ENCODE results near the gene OSBP2.
"Not testable (repeated sequence)": the region's sequence is repeated elsewhere in the genome, so short reads cannot be mapped to it uniquely, and the experiment has no call there.

Gene OSBP2

GRCh38 chr22:30702856-30703255 lies 8.2 kb downstream of the OSBP2 start:
- peaks cover 38% of the 10 kb centered on the region for H3K4me1 ChIP-seq (ENCODE audit: control insufficient read depth, insufficient read depth, low read length)
- DNase-seq (ENCODE audit: low read depth) = peak; percentile 11
- H3K9me3 ChIP-seq (ENCODE audit: control insufficient read depth, low read length) = no peaks in the 10 kb centered on the region
- H3K4me3 ChIP-seq (ENCODE audit: low read length) = no peak overlapping the region
- H3K9ac ChIP-seq (ENCODE audit: low read length) = no peak overlapping the region
- H3K36me3 ChIP-seq (ENCODE audit: control insufficient read depth, insufficient read depth, low read length, severe bottlenecking) = no peaks in the 10 kb centered on the region
- no peaks in the 10 kb centered on the region for H3K27me3 ChIP-seq (replicated peaks; ENCODE audit: control insufficient read depth, insufficient read depth, low read length)

- no peak for DNase-seq (ENCODE audit: low read depth)
- no peaks in the 10 kb centered on the region for H3K36me3 ChIP-seq (ENCODE audit: control insufficient read depth, insufficient read depth, low read length, severe bottlenecking)
- no peak overlapping the region for H3K9ac ChIP-seq (ENCODE audit: low read length)
- no peaks in the 10 kb centered on the region for H3K9me3 ChIP-seq (ENCODE audit: control insufficient read depth, low read length)
- peaks cover 26% of the 10 kb centered on the region for H3K4me1 ChIP-seq (ENCODE audit: control insufficient read depth, insufficient read depth, low read length)
- H3K27me3 ChIP-seq (replicated peaks; ENCODE audit: control insufficient read depth, insufficient read depth, low read length) = no peaks in the 10 kb centered on the region
- no peak overlapping the region for H3K4me3 ChIP-seq (ENCODE audit: low read length)
Observed at GRCh38 chr22:30704978-30705377, 10.3 kb downstream of the OSBP2 start.

GRCh38 chr22:30705710-30706651 lies 11.3 kb downstream of the OSBP2 start:
- H3K4me3 ChIP-seq (ENCODE audit: low read length) = no peak overlapping the region
- H3K36me3 ChIP-seq (ENCODE audit: control insufficient read depth, insufficient read depth, low read length, severe bottlenecking) = no peaks in the 10 kb centered on the region
- H3K27me3 ChIP-seq (replicated peaks; ENCODE audit: control insufficient read depth, insufficient read depth, low read length) = no peaks in the 10 kb centered on the region
- H3K9me3 ChIP-seq (ENCODE audit: control insufficient read depth, low read length) = no peaks in the 10 kb centered on the region
- H3K9ac ChIP-seq (ENCODE audit: low read length) = no peak overlapping the region
- peaks cover 26% of the 10 kb centered on the region for H3K4me1 ChIP-seq (ENCODE audit: control insufficient read depth, insufficient read depth, low read length)
- peak; percentile 54 for DNase-seq (ENCODE audit: low read depth)

GRCh38 chr22:30709980-30710379 lies 15.3 kb downstream of the OSBP2 start:
- not testable (repeated sequence) for DNase-seq (ENCODE audit: low read depth)

GRCh38 chr22:30712094-30712493 lies 17.4 kb downstream of the OSBP2 start:
- Histone ChIP-seq H3K4me3 (ENCODE audit: low read length) (no peak overlapping the region), H3K36me3 (ENCODE audit: control insufficient read depth, insufficient read depth, low read length, severe bottlenecking) (no peaks in the 10 kb centered on the region), H3K9ac (ENCODE audit: low read length) (no peak overlapping the region), H3K9me3 (ENCODE audit: control insufficient read depth, low read length) (no peaks in the 10 kb centered on the region), H3K27me3 (replicated peaks; ENCODE audit: control insufficient read depth, insufficient read depth, low read length) (no peaks in the 10 kb centered on the region), H3K4me1 (ENCODE audit: control insufficient read depth, insufficient read depth, low read length) (peaks cover 6% of the 10 kb centered on the region)
- no peak for DNase-seq (ENCODE audit: low read depth)

More at GRCh38 chr22:30709980-30710379, 15.3 kb downstream of the OSBP2 start:
- H3K27me3 ChIP-seq (replicated peaks; ENCODE audit: control insufficient read depth, insufficient read depth, low read length); H3K9ac ChIP-seq (ENCODE audit: low read length); H3K36me3 ChIP-seq (ENCODE audit: control insufficient read depth, insufficient read depth, low read length, severe bottlenecking); H3K9me3 ChIP-seq (ENCODE audit: control insufficient read depth, low read length); H3K4me3 ChIP-seq (ENCODE audit: low read length): not testable (repeated sequence)
- peaks cover 16% of the 10 kb centered on the region for H3K4me1 ChIP-seq (ENCODE audit: control insufficient read depth, insufficient read depth, low read length)

GRCh38 chr22:30714062-30714461 lies 19.4 kb downstream of the OSBP2 start:
- H3K9me3 ChIP-seq (ENCODE audit: control insufficient read depth, low read length) = no peaks in the 10 kb centered on the region
- H3K36me3 ChIP-seq (ENCODE audit: control insufficient read depth, insufficient read depth, low read length, severe bottlenecking) = no peaks in the 10 kb centered on the region
- peaks cover 15% of the 10 kb centered on the region for H3K4me1 ChIP-seq (ENCODE audit: control insufficient read depth, insufficient read depth, low read length)
- H3K27me3 ChIP-seq (replicated peaks; ENCODE audit: control insufficient read depth, insufficient read depth, low read length) = no peaks in the 10 kb centered on the region
- H3K9ac ChIP-seq (ENCODE audit: low read length) = no peak overlapping the region
- no peak for DNase-seq (ENCODE audit: low read depth)
- no peak overlapping the region for H3K4me3 ChIP-seq (ENCODE audit: low read length)

GRCh38 chr22:30717331-30717921 lies 22.8 kb downstream of the OSBP2 start:
- Histone ChIP-seq H3K4me3 (ENCODE audit: low read length) (no peak overlapping the region), H3K4me1 (ENCODE audit: control insufficient read depth, insufficient read depth, low read length) (peaks cover 15% of the 10 kb centered on the region), H3K9me3 (ENCODE audit: control insufficient read depth, low read length) (no peaks in the 10 kb centered on the region), H3K9ac (ENCODE audit: low read length) (no peak overlapping the region), H3K27me3 (replicated peaks; ENCODE audit: control insufficient read depth, insufficient read depth, low read length) (no peaks in the 10 kb centered on the region), H3K36me3 (ENCODE audit: control insufficient read depth, insufficient read depth, low read length, severe bottlenecking) (no peaks in the 10 kb centered on the region)
- DNase-seq (ENCODE audit: low read depth) = peak; percentile 53

GRCh38 chr22:30717952-30718351 lies 23.3 kb downstream of the OSBP2 start:
- Histone ChIP-seq H3K4me1 (ENCODE audit: control insufficient read depth, insufficient read depth, low read length) (peaks cover 15% of the 10 kb centered on the region), H3K27me3 (replicated peaks; ENCODE audit: control insufficient read depth, insufficient read depth, low read length) (no peaks in the 10 kb centered on the region), H3K9me3 (ENCODE audit: control insufficient read depth, low read length) (no peaks in the 10 kb centered on the region), H3K36me3 (ENCODE audit: control insufficient read depth, insufficient read depth, low read length, severe bottlenecking) (no peaks in the 10 kb centered on the region), H3K9ac (ENCODE audit: low read length) (no peak overlapping the region), H3K4me3 (ENCODE audit: low read length) (no peak overlapping the region)
- no peak for DNase-seq (ENCODE audit: low read depth)

- Histone ChIP-seq H3K27me3 (replicated peaks; ENCODE audit: control insufficient read depth, insufficient read depth, low read length) (no peaks in the 10 kb centered on the region), H3K4me1 (ENCODE audit: control insufficient read depth, insufficient read depth, low read length) (peaks cover 15% of the 10 kb centered on the region), H3K9ac (ENCODE audit: low read length) (no peak overlapping the region), H3K4me3 (ENCODE audit: low read length) (no peak overlapping the region), H3K36me3 (ENCODE audit: control insufficient read depth, insufficient read depth, low read length, severe bottlenecking) (no peaks in the 10 kb centered on the region), H3K9me3 (ENCODE audit: control insufficient read depth, low read length) (no peaks in the 10 kb centered on the region)
- DNase-seq (ENCODE audit: low read depth) = no peak
Observed at GRCh38 chr22:30718491-30718890, 23.8 kb downstream of the OSBP2 start.

- Histone ChIP-seq H3K27me3 (replicated peaks; ENCODE audit: control insufficient read depth, insufficient read depth, low read length) (no peaks in the 10 kb centered on the region), H3K9ac (ENCODE audit: low read length) (no peak overlapping the region), H3K4me1 (ENCODE audit: control insufficient read depth, insufficient read depth, low read length) (peaks cover 15% of the 10 kb centered on the region), H3K9me3 (ENCODE audit: control insufficient read depth, low read length) (no peaks in the 10 kb centered on the region), H3K4me3 (ENCODE audit: low read length) (no peak overlapping the region), H3K36me3 (ENCODE audit: control insufficient read depth, insufficient read depth, low read length, severe bottlenecking) (no peaks in the 10 kb centered on the region)
- DNase-seq (ENCODE audit: low read depth) = no peak
Observed at GRCh38 chr22:30718938-30719337, 24.3 kb downstream of the OSBP2 start.

- no peaks in the 10 kb centered on the region for H3K36me3 ChIP-seq (ENCODE audit: control insufficient read depth, insufficient read depth, low read length, severe bottlenecking)
- DNase-seq (ENCODE audit: low read depth) = no peak
- no peaks in the 10 kb centered on the region for H3K27me3 ChIP-seq (replicated peaks; ENCODE audit: control insufficient read depth, insufficient read depth, low read length)
- H3K9ac ChIP-seq (ENCODE audit: low read length) = no peak overlapping the region
- peaks cover 15% of the 10 kb centered on the region for H3K4me1 ChIP-seq (ENCODE audit: control insufficient read depth, insufficient read depth, low read length)
- no peaks in the 10 kb centered on the region for H3K9me3 ChIP-seq (ENCODE audit: control insufficient read depth, low read length)
- no peak overlapping the region for H3K4me3 ChIP-seq (ENCODE audit: low read length)
Observed at GRCh38 chr22:30720263-30720837, 25.7 kb downstream of the OSBP2 start.

Measured in adipocyte (in vitro differentiated cells).